ENCODE data around the gene EMX1. TPM values are rescaled to one million over a fixed set of nuclear protein-coding genes. Genes with fewer than 3 reads are reported as not detected.

The EMX1 gene
- total RNA-seq, 1 experiment from 2014 or later = 0.23 TPM

DNA sequence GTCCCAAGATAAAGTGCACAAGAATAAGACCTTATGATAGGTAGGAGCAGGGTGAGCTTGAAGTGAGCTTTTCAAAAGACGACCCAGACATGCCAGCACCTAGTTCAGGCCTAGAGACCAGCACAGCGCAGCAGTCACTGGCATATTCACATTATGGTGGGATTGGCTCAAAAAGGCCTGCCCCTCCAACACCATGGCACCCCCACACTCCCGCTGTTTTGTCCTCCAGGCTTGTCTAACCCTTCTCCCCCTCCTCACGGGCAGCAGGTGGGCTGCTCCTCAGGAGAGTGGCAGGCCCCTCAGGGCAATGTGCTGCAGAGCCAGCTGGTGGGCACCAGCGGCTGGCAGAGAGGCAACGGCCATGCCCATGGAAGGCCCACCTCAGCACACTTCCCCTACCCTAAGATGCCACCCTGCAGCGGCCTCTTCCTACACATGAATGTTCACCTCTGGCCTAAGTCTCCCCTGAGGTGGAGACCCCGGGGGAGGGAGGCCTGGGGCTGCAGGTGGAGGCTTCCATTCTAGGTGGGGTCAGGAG is 25.6 kb downstream of the EMX1 start:
- no peak for DNase-seq (ENCODE audit: low spot score)

DNA sequence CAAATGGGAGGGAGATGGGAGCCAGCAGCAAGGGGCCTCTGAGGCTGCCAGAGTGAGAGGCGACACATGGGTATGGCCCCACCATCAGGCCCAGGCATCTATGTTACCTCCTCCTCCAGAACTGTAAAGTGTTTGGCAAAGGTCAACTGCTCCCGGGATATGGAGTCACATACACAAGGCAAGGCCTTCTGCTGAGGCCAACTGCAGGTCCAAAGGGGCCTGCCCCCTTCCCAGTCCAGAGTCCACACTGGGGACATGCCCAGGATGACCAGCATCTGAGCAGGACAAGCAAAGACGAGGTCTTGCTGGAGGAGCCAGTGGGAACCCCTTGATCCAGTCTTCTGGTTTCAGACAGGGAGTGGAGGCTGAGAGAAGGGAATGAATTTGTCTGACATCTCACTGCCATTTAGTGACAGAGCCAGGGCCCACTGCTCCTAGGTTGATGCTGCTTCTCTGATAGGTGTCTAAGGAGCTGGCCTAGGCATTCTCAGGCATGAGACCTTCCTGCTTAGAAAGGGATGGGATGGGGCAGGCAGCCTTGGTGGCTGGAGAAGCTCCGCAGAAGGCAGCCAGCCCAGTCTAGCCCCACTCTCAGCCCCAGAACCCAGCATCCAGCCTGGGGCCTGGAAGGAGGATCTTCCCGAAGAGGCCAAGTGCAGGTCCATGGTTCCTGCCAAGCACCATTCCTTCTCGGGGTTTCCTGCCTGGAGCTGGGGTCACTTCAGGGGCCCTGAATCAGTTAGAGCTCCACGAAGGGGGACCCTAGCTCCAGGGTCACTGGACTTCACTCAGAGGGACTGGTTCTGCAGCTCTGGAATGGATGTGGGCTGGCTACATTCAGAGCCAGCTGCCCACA is 26.4 kb downstream of the EMX1 start:
- DNase-seq (ENCODE audit: low spot score) = no peak

DNA sequence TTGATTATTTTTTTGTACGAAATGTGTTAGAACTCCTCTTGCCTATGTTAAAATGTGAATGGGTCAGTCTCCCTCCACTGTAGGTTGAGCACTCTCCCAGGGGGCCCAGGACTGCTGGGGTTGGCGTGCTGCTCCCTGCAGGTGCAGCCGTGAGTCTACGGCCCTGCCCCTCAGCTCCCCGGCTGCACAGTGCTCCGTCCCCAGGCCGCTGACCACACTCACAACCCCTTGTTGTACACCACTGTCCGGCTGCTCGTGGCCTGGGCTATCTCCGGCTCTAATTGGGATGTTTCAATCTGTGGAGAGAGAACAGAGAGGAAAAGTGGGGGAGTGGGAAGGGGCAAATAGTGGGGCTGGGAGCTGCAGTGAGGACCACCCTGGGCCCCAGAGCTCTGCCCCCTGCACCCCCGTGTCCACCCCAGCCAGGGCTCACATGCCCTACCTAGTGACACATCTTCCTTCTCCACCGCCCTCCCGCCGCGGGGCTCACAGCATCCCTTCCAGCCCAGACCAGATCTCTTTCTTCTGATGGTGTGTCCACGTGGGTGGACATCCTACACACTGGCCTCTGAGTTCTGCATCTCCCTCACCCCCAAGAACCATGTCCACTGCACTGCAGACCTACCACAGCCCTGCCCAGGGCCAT is 27.6 kb downstream of the EMX1 start:
- DNase-seq (ENCODE audit: low spot score) = no peak

DNA sequence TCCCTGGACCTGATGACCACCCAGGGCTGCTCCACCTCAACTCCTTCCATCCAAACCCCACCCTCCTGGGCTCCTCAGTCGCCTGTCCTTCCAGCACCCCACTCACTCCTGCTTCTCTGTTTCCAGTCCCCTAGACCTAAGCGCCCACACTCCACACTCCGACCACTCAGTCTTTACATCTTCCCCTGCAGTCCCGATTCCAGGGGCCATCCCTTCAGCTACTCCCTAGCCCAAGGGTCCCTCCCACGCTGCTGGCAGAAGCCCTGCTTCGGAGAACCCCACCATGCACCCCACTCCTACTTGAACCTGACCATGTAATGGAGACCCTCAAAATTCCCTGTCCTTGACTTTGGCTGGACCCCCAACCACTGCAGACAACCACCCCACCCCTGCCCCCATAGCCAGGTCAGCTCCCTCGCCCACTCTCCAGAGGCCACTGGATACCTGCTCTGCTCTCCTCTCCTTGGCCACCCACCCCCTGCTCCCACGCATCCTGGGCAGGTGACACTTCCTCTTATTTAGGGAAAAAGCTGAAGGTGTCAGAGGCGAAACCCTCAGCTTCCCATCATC is 28.2 kb downstream of the EMX1 start:
- no peak for DNase-seq (ENCODE audit: low spot score)

DNA sequence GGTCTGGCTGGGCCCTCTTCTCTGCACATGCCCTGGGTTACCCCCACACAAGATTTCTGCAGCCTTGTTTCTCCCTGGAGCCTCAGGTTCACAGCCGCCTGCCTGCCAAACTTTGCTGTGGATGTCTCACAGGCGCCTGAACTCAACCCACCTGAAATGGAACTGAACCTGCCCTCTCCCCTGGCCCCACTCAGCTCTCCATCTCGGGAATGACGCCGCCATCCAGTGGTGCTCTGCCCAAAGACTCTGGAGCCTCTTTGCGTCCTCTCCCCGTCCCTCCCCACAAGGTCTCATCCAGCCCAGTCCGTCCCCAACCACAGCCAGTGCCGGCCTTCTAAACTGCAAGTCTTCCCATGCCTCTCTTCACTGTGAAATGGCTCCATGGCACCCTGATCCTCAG is 29.1 kb downstream of the EMX1 start:
- no peak for DNase-seq (ENCODE audit: low spot score)

DNA sequence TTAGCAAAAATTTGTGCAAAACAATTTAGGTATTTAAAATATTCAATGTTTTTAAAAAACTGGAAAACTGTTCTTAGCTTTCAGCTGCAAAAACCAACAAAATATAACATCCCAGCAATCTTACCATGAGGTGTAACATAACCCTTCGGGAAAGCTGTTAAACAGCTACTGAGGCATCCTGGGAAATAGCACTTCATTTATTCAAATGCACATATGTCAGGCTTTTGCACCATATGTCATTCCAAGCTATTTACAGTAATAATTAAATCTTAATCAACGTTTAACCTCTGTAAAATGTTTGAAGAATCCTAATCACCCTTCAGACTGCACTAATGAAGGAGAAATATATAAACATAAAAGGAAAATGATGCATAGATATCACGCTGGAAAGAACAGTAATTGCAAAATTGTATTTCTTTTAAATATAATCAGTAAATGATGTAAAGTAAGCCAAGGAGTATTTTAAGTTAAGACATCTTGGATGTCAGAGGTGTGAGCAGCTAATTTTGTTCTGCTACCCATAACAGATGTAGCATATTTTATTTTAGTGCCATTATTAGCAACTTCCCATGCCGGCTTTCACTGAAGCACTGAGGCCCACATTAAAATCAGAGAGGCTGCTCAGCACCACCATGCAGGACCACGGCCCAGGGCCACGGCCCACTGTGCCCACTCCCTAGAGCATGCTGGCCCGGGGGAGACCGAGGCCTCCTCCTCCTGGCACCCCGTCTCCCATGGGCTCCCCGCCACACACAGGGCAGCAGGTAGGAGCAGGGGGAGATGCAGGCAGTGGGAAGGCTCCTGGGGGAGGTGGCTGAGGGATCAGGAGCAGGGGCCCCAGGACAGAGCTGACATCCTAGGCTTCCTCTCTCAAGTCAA is 30.9 kb downstream of the EMX1 start:
- DNase-seq (ENCODE audit: low spot score) = no peak

DNA sequence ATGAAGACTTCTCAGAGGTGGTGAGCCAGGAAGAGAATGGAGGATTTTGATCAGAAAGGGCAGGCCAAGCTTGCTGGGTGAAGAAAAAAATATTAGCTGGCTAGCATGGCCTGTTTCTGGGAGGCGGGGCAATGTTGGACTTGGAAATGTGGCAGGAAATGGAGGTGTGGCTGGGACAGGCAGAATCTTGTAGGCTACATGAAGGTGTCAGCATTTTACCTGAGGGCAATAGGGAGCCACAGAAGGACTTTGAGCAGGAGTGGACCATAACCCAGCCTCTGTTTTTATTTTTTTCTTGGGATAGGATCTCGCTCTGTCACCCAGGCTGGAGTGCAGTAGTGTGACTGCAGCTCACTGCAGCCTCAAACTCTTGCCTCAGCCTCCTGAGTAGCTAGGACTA is 31.7 kb downstream of the EMX1 start:
- no peak for DNase-seq (ENCODE audit: low spot score)

DNA sequence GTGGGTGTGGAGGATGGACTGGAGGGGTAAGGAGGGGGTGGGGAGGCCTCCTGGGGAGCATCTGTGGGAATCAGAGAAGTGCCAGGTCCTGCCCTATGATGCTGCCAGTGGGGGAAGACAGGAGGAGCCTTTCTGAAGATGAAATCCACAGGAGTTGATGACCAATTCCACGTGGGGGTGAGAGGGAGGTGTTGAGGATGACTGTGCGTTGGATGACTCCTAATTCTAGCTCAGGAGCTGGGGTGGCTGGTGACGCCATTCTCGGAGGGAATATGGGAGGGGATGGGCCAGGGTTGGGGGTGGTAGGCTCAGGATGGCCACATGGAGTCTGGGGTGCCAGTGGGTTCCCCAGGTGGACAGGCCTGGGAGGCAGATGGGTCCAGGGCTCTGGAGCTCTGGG is 32.3 kb downstream of the EMX1 start:
- no peak for DNase-seq (ENCODE audit: low spot score)

DNA sequence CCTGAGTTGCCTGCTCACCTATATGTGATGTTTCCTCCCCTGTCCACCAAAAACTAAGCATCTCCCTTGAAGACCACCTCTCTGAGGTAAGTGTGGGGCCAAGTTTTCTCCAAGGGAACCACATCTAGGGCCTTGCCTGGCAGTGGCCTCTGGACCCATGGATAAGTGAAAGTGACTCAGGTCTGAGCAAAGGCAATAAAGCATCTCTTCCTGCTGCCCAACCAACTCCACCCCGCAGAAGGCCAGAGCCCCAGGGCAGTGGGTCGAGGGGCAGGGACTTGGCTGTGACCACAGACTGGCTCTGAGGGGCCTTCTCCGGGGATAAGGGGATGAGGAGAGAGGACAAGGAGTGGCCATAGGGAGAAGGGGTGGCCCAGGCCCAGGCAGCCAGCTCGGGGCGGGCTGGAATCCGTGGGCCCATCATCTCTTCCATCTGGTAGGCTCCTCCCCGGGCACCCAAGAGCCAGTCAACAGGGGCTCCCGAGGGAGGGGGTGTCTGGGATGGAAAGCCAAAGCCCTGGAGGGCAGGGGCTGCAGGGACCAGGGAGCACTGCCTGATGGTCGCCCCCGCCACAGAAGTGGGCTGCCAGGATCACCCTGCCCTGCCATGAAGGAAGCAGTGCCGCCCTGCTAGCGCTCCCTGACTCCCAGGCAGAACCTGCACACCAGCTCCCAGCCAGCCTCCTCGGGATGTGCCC is 33.4 kb downstream of the EMX1 start:
- DNase-seq (ENCODE audit: low spot score) = no peak

DNA sequence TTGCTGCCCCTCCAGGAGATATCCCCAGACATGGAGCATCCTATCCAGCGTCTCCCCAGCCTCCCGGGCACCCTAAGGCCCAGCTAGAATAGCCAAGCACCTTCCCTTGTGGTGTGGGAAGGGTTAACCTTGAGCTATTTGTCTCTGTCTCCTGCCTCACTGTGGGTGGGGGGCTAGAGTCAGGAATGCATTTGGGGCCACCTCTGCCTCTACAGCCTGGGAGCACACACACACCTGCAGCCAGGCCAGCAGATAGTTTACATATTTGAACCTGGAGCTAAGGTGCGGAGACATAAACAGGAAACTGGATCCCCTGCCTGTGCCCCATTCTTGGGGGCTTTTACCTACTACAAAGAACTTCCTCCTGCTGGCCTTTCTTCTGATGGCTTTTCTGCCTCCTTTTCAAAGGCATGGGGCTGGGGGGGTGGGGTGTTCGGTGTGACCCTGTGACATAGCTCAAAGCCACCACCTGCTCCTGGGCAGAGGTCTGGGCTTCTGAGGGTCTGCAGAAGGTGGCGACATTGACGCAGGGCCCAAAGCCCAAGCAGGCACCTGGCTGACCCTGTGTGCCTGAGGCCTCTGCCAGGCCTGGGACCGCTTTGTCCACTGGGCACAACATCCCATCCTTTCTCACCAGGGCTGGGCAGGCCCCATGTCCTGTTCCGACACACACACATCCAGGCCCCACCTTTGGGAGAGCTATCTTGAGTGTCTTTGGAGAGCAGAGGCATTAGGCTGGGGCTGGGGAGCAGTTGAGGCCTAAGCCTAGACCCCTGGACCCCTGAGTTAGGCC is 34.2 kb downstream of the EMX1 start:
- no peak for DNase-seq (ENCODE audit: low spot score)

DNA sequence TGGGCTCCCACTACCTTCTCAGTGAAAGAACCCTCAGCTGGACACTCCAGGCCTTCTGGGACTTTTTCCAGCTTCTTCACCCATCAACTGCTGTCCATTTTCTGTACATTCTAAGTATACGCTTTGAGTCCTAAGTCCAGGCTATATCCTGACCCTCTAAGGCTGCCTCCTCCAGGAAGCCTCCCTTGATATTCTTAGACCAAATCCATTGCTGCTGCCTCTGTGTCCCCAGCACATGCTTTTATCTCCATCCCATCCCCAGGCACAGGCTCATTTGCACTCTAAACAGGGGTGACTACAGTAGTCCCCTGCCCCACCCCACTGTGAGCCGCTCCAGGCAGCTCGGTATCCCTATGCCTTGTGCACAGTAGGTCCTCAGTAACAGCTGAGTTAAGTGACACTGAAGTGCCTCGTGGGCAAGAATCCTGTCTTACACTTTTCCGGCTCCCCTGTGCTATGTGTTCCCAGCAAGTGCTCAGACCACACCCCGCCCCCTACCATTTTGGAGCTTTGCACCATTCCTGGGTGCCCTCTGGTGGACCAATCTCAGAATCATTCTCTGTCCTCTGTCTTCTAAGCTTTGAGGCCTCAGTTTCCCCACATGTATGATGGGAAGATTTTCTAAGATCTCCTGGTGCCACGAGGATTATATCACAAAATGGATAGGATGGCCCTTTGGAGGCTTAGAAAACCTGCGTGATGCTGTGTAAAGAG is 34.9 kb downstream of the EMX1 start:
- DNase-seq (ENCODE audit: low spot score) = no peak

DNA sequence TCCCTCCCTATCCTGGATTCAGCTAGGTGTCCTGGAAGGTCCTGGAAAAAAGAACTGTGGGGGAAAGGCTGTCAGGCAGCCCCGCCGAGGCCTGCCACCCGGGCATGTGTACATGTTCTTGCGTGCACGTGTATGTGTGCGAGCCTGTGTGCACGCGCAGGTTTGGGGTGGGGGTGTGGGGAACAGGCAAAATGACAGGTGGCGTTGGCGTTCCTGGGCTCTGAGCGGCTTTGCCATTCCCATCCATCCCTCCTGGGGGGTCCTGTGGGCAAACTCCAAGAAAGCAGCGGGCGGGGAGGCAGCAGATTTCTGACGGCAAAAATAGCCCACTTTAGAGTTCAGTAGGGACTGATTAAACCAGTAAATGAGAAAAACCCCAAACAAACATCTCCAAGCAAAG is 35.6 kb downstream of the EMX1 start:
- no peak for DNase-seq (ENCODE audit: low spot score)

DNA sequence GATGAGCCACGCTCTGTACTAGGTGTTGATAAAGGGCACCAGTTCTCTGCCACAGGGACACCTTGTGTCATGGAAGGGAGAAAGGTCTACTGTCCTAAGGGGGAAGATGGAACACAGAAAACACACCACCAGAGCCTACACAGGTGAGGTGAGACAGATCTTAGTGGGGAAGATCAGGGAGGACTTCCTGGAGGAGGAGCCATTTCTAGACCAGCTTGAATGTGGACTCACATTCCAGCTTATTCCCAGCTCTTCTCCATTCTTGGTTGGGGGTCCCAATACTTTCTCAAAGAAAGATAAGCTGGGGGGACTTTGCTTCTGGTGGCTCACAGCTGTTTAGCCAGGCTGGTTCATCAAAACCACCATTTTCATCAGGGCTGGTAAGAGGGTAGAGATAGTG is 36.2 kb downstream of the EMX1 start:
- DNase-seq (ENCODE audit: low spot score) = no peak

DNA sequence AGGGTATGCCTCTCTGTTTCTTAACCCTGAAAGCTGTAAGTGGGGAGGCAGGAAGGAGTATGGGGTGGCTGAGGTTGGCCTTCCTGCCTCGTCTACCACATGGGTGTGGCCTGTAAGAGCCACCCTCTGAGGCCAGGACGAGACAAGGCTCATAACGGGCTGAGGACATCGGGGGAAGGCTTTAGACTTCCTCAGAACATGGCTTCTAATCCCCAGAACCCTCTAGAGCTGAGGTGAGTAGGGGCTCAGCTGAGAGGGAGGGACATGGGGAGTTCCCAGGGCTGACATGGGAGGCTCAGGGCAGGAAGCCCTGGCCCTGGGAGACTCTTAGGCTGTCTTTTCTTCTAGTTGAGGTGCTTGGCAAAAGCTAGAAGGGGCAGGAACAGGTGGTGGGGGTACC is 36.7 kb downstream of the EMX1 start:
- no peak for DNase-seq (ENCODE audit: low spot score)

DNA sequence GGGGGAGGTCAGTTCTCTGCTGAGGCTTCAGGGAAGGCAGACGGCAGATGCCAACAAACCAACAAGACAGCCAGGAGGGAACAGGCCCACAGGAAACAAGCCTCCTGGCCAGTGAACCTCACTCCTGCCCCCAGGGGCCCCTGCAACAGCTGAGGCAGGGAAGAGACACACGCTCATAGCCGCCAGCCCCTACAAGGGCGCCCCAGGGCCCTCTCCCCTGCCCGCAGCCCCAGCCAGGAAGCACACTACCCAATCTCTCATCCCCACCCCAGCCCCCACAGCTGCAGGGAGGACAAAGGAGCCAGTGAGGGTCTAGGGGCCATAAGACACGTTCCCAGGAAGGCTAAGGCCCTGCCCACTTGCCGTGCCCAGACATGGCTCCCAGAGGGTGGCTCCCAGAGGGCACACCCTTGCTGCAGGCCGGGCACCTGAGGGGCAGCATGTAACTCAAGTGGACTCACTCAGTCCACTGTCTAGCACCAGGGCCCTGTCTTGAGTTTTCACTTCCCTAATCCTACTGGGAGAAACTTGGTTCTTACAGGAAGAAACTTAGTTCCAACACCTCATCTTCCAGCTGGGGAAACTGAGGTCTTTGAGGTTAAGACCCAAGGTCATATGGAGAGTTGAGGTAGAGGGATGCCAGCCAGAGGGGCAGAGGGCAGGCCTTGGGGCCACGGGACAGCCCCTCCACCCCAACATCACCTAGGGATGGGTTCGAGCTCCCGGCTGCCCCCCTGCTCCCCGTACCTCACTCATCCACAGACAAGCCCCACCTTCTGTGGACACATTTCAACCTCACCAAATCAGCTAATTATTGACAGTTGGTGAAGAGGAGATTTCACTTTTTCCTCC is 37.3 kb downstream of the EMX1 start:
- DNase-seq (ENCODE audit: low spot score) = no peak

DNA sequence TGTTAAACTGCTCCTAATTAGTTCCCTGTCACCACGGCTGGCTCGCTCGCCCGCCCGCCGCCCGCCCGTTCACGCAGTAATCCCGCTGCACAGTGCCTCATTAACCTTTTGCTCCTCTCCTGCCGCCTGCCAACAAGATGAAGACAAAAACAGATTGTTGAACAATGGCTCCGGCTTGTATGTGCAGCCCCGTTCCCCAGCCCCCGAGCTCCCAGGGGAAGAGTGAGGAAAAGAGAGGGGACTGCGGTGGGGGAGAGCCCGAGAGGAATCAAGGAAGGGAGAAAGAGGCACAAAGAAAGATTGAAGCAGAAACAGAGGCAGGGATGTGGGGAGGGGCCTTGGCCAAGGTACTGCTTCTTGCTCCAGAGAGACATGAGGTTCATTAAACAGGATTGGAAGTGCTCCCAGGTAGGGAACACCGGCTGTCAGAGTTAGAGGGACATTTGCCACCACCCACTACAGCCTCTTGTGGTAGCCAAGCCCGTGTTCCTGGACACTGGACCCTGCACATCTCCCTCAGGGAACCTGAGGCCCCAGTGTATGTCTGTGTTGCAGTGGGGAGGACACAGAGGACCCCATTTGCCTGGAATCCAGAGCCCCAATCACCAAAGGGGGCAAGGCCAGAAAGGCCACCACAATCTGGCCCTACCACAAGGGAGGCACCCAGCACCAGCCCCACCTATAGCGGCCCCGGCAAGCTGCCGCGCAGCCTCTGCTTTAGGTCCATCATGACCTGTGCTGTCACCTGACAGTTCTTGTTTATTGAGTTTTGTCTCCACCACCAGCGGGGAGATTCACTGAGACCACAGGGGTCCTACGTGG is 38.1 kb downstream of the EMX1 start:
- no peak for DNase-seq (ENCODE audit: low spot score)

DNA sequence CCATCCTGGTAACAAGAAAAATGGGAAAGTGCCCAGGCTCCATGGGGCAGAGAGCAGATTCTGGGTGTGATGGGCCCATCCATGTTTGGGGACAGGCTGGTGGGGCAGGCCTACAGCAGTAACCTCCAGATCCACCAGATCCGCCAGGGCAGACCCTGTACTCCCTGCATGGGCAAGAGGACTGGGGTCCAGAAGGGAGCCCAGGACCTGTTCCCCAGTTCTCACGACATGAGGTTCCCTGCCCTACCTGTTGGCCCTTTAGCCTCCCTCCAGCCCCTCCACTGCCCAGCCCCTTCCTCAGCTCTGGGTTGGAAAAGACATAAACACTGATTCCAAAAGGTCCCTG is 38.7 kb downstream of the EMX1 start:
- no peak for DNase-seq (ENCODE audit: low spot score)

DNA sequence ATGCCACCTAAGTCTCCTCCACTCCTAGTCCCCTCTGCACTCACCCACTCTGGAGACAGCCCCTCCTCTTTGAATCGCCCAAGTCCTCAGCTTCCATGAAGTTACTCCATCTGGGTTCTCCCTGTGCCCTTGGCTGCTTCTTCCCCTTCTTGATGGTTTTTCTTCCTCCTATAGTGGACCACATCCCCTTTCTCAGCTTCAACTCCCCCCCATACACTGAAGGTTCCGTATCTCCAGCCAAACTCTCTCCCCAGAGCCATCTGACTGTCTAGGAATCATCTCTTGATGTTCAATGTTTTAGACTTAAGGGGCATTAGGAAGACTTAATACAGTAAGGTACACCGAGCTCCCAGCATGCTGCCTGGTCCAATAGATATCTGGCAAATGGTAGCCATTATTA is 39.6 kb downstream of the EMX1 start:
- no peak for DNase-seq (ENCODE audit: low spot score)
